SK-N-SH (cell line): Measurements from ENCODE around the gene MORN2. TPM values are rescaled to one million over a fixed set of nuclear protein-coding genes. Genes with fewer than 3 reads are reported as not detected.

Experiments
- CTCF ChIA-PET: fragments of 300-600, 350-600 bp; formaldehyde crosslinking; extraction: SDS; loops from one replicate; lab custom pipeline; 2021; lab: Yijun Ruan, JAX
- POLR2A ChIA-PET: fragments of 350-600 bp; sonication (Branson Sonifier 250); formaldehyde crosslinking; extraction: SDS; loops from one replicate; lab custom pipeline; 2020; ENCODE audit warnings: antibody characterized with exemption, inconsistent platforms; lab: Yijun Ruan, JAX
- DNase-seq: peaks from one replicate; pipeline ENCODE4 v3.0.0; 2012
- H2AFZ ChIP-seq: fragments of 200-600 bp; sonication (generic); 2 replicates; pipeline ENCODE4 v1.8.1; 2016; ENCODE audit warnings: antibody characterized with exemption, mild to moderate bottlenecking, low read depth
- H3F3A ChIP-seq: fragments of 200-600 bp; sonication (generic); replicated peaks from 2 replicates; pipeline ENCODE3; 2016; ENCODE audit warnings: antibody characterized with exemption, mild to moderate bottlenecking; ENCODE audit not compliant: insufficient read depth
- H3K27ac ChIP-seq, 2 experiments: fragments of 200-500 bp in 1 of 2; fragments of 200-600 bp in 1 of 2; sonication (Bioruptor generic) in 1 of 2; sonication (generic), shearing (Covaris generic) in 1 of 2; 2 replicates each; pipeline versions ENCODE4 v1.5.1 to v1.6.1; 2014 to 2016; ENCODE audit warnings: low read depth in 2 of 2, inconsistent platforms in 1 of 2, low read length in 1 of 2, mild to moderate bottlenecking in 1 of 2, mixed read lengths in 1 of 2
- H3K27me3 ChIP-seq: fragments of 200-600 bp; sonication (generic), shearing (Covaris generic); 2 replicates; pipeline ENCODE4 v1.6.1; 2016; ENCODE audit warnings: mixed run types; ENCODE audit not compliant: insufficient read depth
- H3K36me3 ChIP-seq, 2 experiments: fragments of 200-500 bp in 1 of 2; fragments of 200-600 bp in 1 of 2; sonication (Bioruptor generic) in 1 of 2; sonication (generic) in 1 of 2; replicated peaks in 1 of 2; 2 replicates each; pipeline versions ENCODE3 to v1.5.1; 2014 to 2016; ENCODE audit warnings: low read length in 1 of 2, mild to moderate bottlenecking in 1 of 2; ENCODE audit not compliant: insufficient read depth in 2 of 2, control insufficient read depth in 1 of 2
- H3K4me1 ChIP-seq, 2 experiments: fragments of 200-500 bp in 1 of 2; fragments of 200-600 bp in 1 of 2; sonication (Bioruptor generic) in 1 of 2; sonication (generic), shearing (Covaris generic) in 1 of 2; 2 replicates each; pipeline versions ENCODE4 v1.5.1 to v1.6.1; 2014 to 2016; ENCODE audit warnings: low read depth in 1 of 2, low read length in 1 of 2, mixed run types in 1 of 2; ENCODE audit not compliant: insufficient read depth in 2 of 2, control insufficient read depth in 1 of 2
- H3K4me2 ChIP-seq: fragments of 200-600 bp; sonication (generic), shearing (Covaris generic); 2 replicates; pipeline ENCODE4 v1.6.1; 2017; ENCODE audit warnings: mixed run types
- H3K4me3 ChIP-seq, 2 experiments: fragments of 200-500 bp in 1 of 2; fragments of 200-600 bp in 1 of 2; sonication (Bioruptor generic) in 1 of 2; sonication (generic), shearing (Covaris generic) in 1 of 2; 2 replicates each; pipeline versions ENCODE4 v1.5.1 to v1.8.1; 2014 to 2016; ENCODE audit warnings: low read depth in 2 of 2, inconsistent platforms in 1 of 2, low read length in 1 of 2, mild to moderate bottlenecking in 1 of 2, mixed read lengths in 1 of 2, moderate library complexity in 1 of 2
- H3K79me2 ChIP-seq: fragments of 200-600 bp; sonication (generic); 2 replicates; pipeline ENCODE4 v1.8.1; 2017; ENCODE audit warnings: mild to moderate bottlenecking; ENCODE audit not compliant: insufficient read depth
- H3K9ac ChIP-seq: fragments of 200-600 bp; sonication (generic); 2 replicates; pipeline ENCODE4 v1.6.1; 2017; ENCODE audit warnings: mixed run types
- H3K9me2 ChIP-seq: fragments of 200-600 bp; sonication (generic); 2 replicates; pipeline ENCODE4 v1.6.1; 2017; ENCODE audit warnings: mixed run types
- H3K9me3 ChIP-seq: fragments of 200-600 bp; sonication (generic); 2 replicates; pipeline ENCODE4 v1.6.1; 2017; ENCODE audit warnings: mixed run types, mild to moderate bottlenecking, moderate library complexity
- H4K20me1 ChIP-seq: fragments of 200-600 bp; sonication (generic); 2 replicates; pipeline ENCODE4 v1.6.1; 2017; ENCODE audit warnings: mild to moderate bottlenecking, mixed run types; ENCODE audit not compliant: insufficient read depth
- ELF1 ChIP-seq: IDR thresholded peaks from 2 replicates; pipeline ENCODE4 v1.4.0; 2012
- EP300 ChIP-seq, 2 experiments: IDR thresholded peaks; 2 replicates each; pipeline versions ENCODE4 v1.4.0 to v1.6.1; 2012; ENCODE audit warnings: borderline replicate concordance in 1 of 2, low read depth in 1 of 2, low read length in 1 of 2
- MAX ChIP-seq: IDR thresholded peaks from 2 replicates; pipeline ENCODE4 v1.4.0; 2012; ENCODE audit warnings: low read depth
- POLR2AphosphoS5 ChIP-seq: IDR thresholded peaks from 2 replicates; pipeline ENCODE4 v1.6.1; 2012; ENCODE audit warnings: low read depth, low read length
- RAD21 ChIP-seq: IDR thresholded peaks from 2 replicates; pipeline ENCODE4 v1.6.1; 2012; ENCODE audit warnings: mild to moderate bottlenecking, low read length
- RCOR1 ChIP-seq: fragments of 150-350 bp; IDR thresholded peaks from 2 replicates; pipeline ENCODE4 v1.6.1; 2017; ENCODE audit warnings: antibody characterized with exemption, low read length
- RFX5 ChIP-seq: IDR thresholded peaks from 2 replicates; pipeline ENCODE4 v1.6.1; 2012; ENCODE audit warnings: mild to moderate bottlenecking, improper control_type of control experiment, low read length
- RXRA ChIP-seq: IDR thresholded peaks from 2 replicates; pipeline ENCODE4 v1.4.0; 2012; ENCODE audit warnings: low read depth, mild to moderate bottlenecking, borderline replicate concordance
- SMC3 ChIP-seq: IDR thresholded peaks from 2 replicates; pipeline ENCODE4 v1.6.1; 2012; ENCODE audit warnings: low read depth, low read length, improper control_type of control experiment
- TAF1 ChIP-seq: IDR thresholded peaks from 2 replicates; pipeline ENCODE4 v1.6.1; 2012; ENCODE audit warnings: low read depth, mild to moderate bottlenecking, low read length, moderate library complexity, borderline replicate concordance
- ZBTB33 ChIP-seq: IDR thresholded peaks from 2 replicates; pipeline ENCODE4 v1.4.0; 2012; ENCODE audit warnings: low read depth, borderline replicate concordance
- WGBS: methylation state at CpG from one replicate; pipeline ENCODE4 v1.1.6; 2017; ENCODE audit warnings: low lambda C conversion rate; 5-methylcytosine and 5-hydroxymethylcytosine counted together
- polyA plus RNA-seq, 3 experiments: library from polyadenylated mRNA; depleted of rRNA; stranded (reverse); fragments of >200 nt; gene quantifications; 2 replicates each; pipeline ENCODE4 v1.2.3, GENCODE V29; 2012

MORN2 gene
- polyA plus RNA-seq, 1 of the 3 experiments (the other 2 are of a cell fraction) = 23.2 TPM

- Histone ChIP-seq H3K36me3 (no peaks in the 10 kb centered on the region), H3K79me2 (no peaks in the 10 kb centered on the region), H3K4me2 (no peak overlapping the region), H3K9me2 (no peaks in the 10 kb centered on the region), H3K27me3 (no peaks in the 10 kb centered on the region), H3K4me1 (peaks cover 0 to 17% of the 10 kb centered on the region in 2 experiments; a peak in 1 of 4 replicates), H3F3A (no peaks in the 10 kb centered on the region), H2AFZ (no peak overlapping the region; the same call in 1 of the 2 replicates), H3K27ac (no peak overlapping the region; a peak in 1 of 4 replicates), H3K4me3 (no peak overlapping the region), H3K9me3 (no peaks in the 10 kb centered on the region), H3K9ac (no peak overlapping the region), H4K20me1 (no peaks in the 10 kb centered on the region)
- TF ChIP-seq RCOR1 (no peak), EP300 (IDR thresholded peaks at IDR 0.05; ENCODE audit: borderline replicate concordance in 1 of 2, low read depth in 1 of 2, low read length in 1 of 2) (no peak), ELF1 (no peak), SMC3 (no peak), RFX5 (no peak), ZBTB33 (no peak), POLR2AphosphoS5 (no peak)
- CTCF ChIA-PET = interaction anchor here (0.7 to 1.5 kb wide), 2 partner anchors 13 to 37 kb away, joined by 3 to 4 read pairs; no protein-coding TSS in a partner anchor
- 96% methylated on average over 1 of the region's 1 CpG for WGBS
- DNase-seq = no peak
- POLR2A ChIA-PET = no interaction called here
Observed at GRCh38 chr2:38909872-38910271, 34.1 kb downstream of the MORN2 start.

GRCh38 chr2:38911191-38911590, 35.4 kb downstream of the MORN2 start:
- TF ChIP-seq RXRA = no peak
- TF ChIP-seq TAF1 = no peak
- TF ChIP-seq MAX = no peak
- no peak for TF ChIP-seq RAD21
- no peak for TF ChIP-seq RCOR1
- no peaks in the 10 kb centered on the region for H3K9me3 ChIP-seq
- no peak for DNase-seq
- WGBS = 86% methylated on average over 1 of the region's 1 CpG
- no peak overlapping the region for H3K4me3 ChIP-seq
- no peak overlapping the region for H3K27ac ChIP-seq
- CTCF ChIA-PET = interaction anchor here (1.4 kb wide), 1 partner anchor 36 kb away, joined by 4 read pairs; no protein-coding TSS in a partner anchor
- POLR2A ChIA-PET = no interaction called here
- no peak overlapping the region for H3K9ac ChIP-seq
- H3K9me2 ChIP-seq = no peaks in the 10 kb centered on the region
- no peaks in the 10 kb centered on the region for H4K20me1 ChIP-seq
- H3K36me3 ChIP-seq = no peaks in the 10 kb centered on the region
- H3K79me2 ChIP-seq = no peaks in the 10 kb centered on the region
- no peak overlapping the region for H3K4me2 ChIP-seq
- no peaks in the 10 kb centered on the region for H3K27me3 ChIP-seq
- no peak overlapping the region for H2AFZ ChIP-seq
- H3K4me1 ChIP-seq = peaks cover 0 to 17% of the 10 kb centered on the region in 2 experiments; a peak in 1 of 4 replicates
- H3F3A ChIP-seq = no peaks in the 10 kb centered on the region
